NCI-H1417 treated with DMSO at 0.1 percent for 48 hours (cell line): Measurements from ENCODE around the gene PHKB.
"Not testable (repeated sequence)": the region's sequence is repeated elsewhere in the genome, so short reads cannot be mapped to it uniquely, and the experiment has no call there.

Experiments
- DNase-seq: peaks from one replicate; lab custom pipeline; 2025; lab: John Stamatoyannopoulos, UW

PHKB gene

GRCh38 chr16:47460711-47461597 lies at the start of gene PHKB, which contains the start of gene ITFG1:
Gene PHKB (plus strand): TSS chr16:47461331. CDS start chr16:47461351, 20 bp downstream.
Gene ITFG1 (minus strand): TSS chr16:47461063. CDS start chr16:47461045, 18 bp downstream.
- DNase-seq, result no peak

GRCh38 chr16:47413041-47413440 lies 48.1 kb upstream of the PHKB start:
- no peak for DNase-seq

- DNase-seq, result no peak
Observed at GRCh38 chr16:47416869-47417268, 44.3 kb upstream of the PHKB start.

GRCh38 chr16:47424846-47425245 lies 36.3 kb upstream of the PHKB start:
- no peak for DNase-seq

- DNase-seq, result no peak
Observed at GRCh38 chr16:47426806-47427205, 34.3 kb upstream of the PHKB start.

- no peak for DNase-seq
Observed at GRCh38 chr16:47431960-47432359, 29.2 kb upstream of the PHKB start.

- not testable (repeated sequence) for DNase-seq
Observed at GRCh38 chr16:47434274-47434673, 26.9 kb upstream of the PHKB start.

- not testable (repeated sequence) for DNase-seq
Observed at GRCh38 chr16:47440066-47440465, 21.1 kb upstream of the PHKB start.

- not testable (repeated sequence) for DNase-seq
Observed at GRCh38 chr16:47442884-47443283, 18.2 kb upstream of the PHKB start.

GRCh38 chr16:47446431-47446830 lies 14.7 kb upstream of the PHKB start:
- DNase-seq, result no peak

GRCh38 chr16:47448830-47449575 lies 12.1 kb upstream of the PHKB start:
- DNase-seq, result no peak

GRCh38 chr16:47449788-47450187 lies 11.3 kb upstream of the PHKB start:
- DNase-seq, result no peak

GRCh38 chr16:47458331-47458730 lies 2.8 kb upstream of the PHKB start:
- no peak for DNase-seq

GRCh38 chr16:47459603-47460002 lies 1.5 kb upstream of the PHKB start:
- DNase-seq, result no peak

- no peak for DNase-seq
Observed at GRCh38 chr16:47460359-47460710, 796 bp upstream of the PHKB start.

GRCh38 chr16:47461598-47462266 lies 601 bp downstream of the PHKB start:
- no peak for DNase-seq

- no peak for DNase-seq
Observed at GRCh38 chr16:47463771-47464624, 2.9 kb downstream of the PHKB start.

GRCh38 chr16:47465919-47466630 lies 4.9 kb downstream of the PHKB start:
- DNase-seq, result no peak

- no peak for DNase-seq
Observed at GRCh38 chr16:47467501-47467900, 6.4 kb downstream of the PHKB start.

- not testable (repeated sequence) for DNase-seq
Observed at GRCh38 chr16:47468070-47468689, 7.0 kb downstream of the PHKB start.
